Natural killer cell (primary cell): ENCODE data around the gene EBF3. TPM values are rescaled to one million over a fixed set of nuclear protein-coding genes. Genes with fewer than 3 reads are reported as not detected.

ENCODE experiments used
- ATAC-seq, 3 donors: fragments of 150-1000 bp in 2 of 3; fragments of 200-7000 bp in 1 of 3; cut with Tn5 transposase; 1 replicate in 1 of 3; 2 replicates in 2 of 3; pipeline ENCODE4 v1.10.0; 2021; ENCODE audit warnings: mild to moderate bottlenecking in 2 of 3, moderate library complexity in 2 of 3
- DNase-seq, 2 donors: peaks; one replicate each; pipeline versions ENCODE4 v3.0.0 to v3.0.0-alpha.2; 2013 to 2021; ENCODE audit warnings: mixed read lengths in 1 of 2
- H3K27ac ChIP-seq: one replicate; pipeline ENCODE4 v1.5.1; 2013; ENCODE audit warnings: mild to moderate bottlenecking, low read length
- H3K27me3 ChIP-seq: one replicate; pipeline ENCODE4 v1.6.1; 2013; ENCODE audit warnings: low read length; ENCODE audit not compliant: control insufficient read depth, insufficient read depth
- H3K36me3 ChIP-seq: one replicate; pipeline ENCODE4 v1.6.1; 2013; ENCODE audit warnings: low read length; ENCODE audit not compliant: control insufficient read depth, insufficient read depth
- H3K4me1 ChIP-seq: one replicate; pipeline ENCODE4 v1.6.1; 2013; ENCODE audit warnings: low read length; ENCODE audit not compliant: control insufficient read depth, insufficient read depth
- H3K4me3 ChIP-seq: one replicate; pipeline ENCODE4 v1.5.1; 2013; ENCODE audit warnings: low read length
- H3K9me3 ChIP-seq: one replicate; pipeline ENCODE4 v1.6.1; 2013; ENCODE audit warnings: low read length; ENCODE audit not compliant: control insufficient read depth, insufficient read depth
- H3K27ac Mint-ChIP-seq, 2 donors: one replicate each; pipeline ENCODE4 v1.8.0; 2022; ENCODE audit warnings: mild to moderate bottlenecking in 2 of 2, mixed read lengths in 2 of 2, moderate library complexity in 1 of 2
- H3K27me3 Mint-ChIP-seq, 2 donors: one replicate each; pipeline ENCODE4 v1.8.0; 2022; ENCODE audit warnings: low read depth in 2 of 2, mixed read lengths in 2 of 2
- H3K36me3 Mint-ChIP-seq: one replicate; pipeline ENCODE4 v1.8.0; 2022; ENCODE audit warnings: mixed read lengths
- H3K4me1 Mint-ChIP-seq, 2 donors: one replicate each; pipeline ENCODE4 v1.8.0; 2022; ENCODE audit warnings: mixed read lengths in 2 of 2
- H3K4me3 Mint-ChIP-seq: one replicate; pipeline ENCODE4 v1.8.0; 2022; ENCODE audit warnings: mild to moderate bottlenecking, moderate library complexity, mixed read lengths
- H3K9me3 Mint-ChIP-seq, 2 donors: one replicate each; pipeline ENCODE4 v1.8.0; 2022; ENCODE audit warnings: mixed read lengths in 2 of 2
- WGBS: methylation state at CpG from one replicate; pipeline ENCODE4 v1.1.7; 2013; ENCODE audit warnings: missing lambda C conversion rate; ENCODE audit not compliant: insufficient coverage; 5-methylcytosine and 5-hydroxymethylcytosine counted together
- intact Hi-C: fragments of 100-400 bp; cut with micrococcal nuclease; formaldehyde crosslinking; loops from one replicate; pipeline ENCODE4 v1.14.2; 2022
- total RNA-seq, 4 donors: library from RNA; stranded (reverse); fragments of 120-200 nt in 1 of 4; gene quantifications; one replicate each; pipeline versions ENCODE4 v1.2.3 to v1.2.4, GENCODE V29; 2013 to 2022
- TF ChIP-seq, protein P1 (sequence below): fragments of 200-600 bp; IDR thresholded peaks from one replicate; pipeline ENCODE4 v1.8.0; 2022; ENCODE audit warnings: antibody characterized with exemption

EBF3 gene
- total RNA-seq, 3 donors from 2014 or later (not counting 1 experiment from before 2014, with no cell fraction given): not detected

DNA sequence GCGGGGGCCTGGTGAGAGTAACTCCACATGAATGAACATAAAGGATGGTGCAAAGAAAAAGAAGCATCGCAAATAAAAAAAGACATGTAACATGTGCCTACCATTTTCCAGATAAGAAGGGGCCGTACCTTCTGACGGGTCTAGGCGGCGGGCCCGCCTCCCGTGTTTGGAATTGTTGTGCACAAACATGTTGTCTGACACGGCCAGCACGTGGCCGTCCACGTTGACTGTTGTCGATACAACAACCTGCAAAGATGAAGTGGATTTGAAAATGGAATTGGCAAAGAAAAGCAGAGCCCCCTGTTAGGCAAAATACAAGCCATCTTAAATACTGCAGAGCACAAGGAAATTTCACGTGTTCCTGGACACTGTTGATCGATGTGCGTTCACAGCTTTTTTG, 90.7 kb downstream of the EBF3 start:
- no peak for DNase-seq
- Histone ChIP-seq H3K4me1 (peaks cover 6% of the 10 kb centered on the region), H3K4me3 (no peak overlapping the region), H3K27me3 (no peaks in the 10 kb centered on the region), H3K9me3 (no peaks in the 10 kb centered on the region), H3K27ac (no peak overlapping the region), H3K36me3 (no peaks in the 10 kb centered on the region)
- intact Hi-C loops: no loop called here
- TF ChIP-seq, protein P1, sequence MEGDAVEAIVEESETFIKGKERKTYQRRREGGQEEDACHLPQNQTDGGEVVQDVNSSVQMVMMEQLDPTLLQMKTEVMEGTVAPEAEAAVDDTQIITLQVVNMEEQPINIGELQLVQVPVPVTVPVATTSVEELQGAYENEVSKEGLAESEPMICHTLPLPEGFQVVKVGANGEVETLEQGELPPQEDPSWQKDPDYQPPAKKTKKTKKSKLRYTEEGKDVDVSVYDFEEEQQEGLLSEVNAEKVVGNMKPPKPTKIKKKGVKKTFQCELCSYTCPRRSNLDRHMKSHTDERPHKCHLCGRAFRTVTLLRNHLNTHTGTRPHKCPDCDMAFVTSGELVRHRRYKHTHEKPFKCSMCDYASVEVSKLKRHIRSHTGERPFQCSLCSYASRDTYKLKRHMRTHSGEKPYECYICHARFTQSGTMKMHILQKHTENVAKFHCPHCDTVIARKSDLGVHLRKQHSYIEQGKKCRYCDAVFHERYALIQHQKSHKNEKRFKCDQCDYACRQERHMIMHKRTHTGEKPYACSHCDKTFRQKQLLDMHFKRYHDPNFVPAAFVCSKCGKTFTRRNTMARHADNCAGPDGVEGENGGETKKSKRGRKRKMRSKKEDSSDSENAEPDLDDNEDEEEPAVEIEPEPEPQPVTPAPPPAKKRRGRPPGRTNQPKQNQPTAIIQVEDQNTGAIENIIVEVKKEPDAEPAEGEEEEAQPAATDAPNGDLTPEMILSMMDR: no peak
- Mint-ChIP-seq H3K9me3 (no peaks in the 10 kb centered on the region), H3K4me3 (no peak overlapping the region), H3K36me3 (no peaks in the 10 kb centered on the region), H3K4me1 (peaks cover 7 to 9% of the 10 kb centered on the region in 2 donors), H3K27me3 (peaks cover 6 to 8% of the 10 kb centered on the region in 2 donors), H3K27ac (no peak overlapping the region)
- ATAC-seq: no peak
- WGBS: 96% methylated on average over 14 of the region's 16 CpGs

DNA sequence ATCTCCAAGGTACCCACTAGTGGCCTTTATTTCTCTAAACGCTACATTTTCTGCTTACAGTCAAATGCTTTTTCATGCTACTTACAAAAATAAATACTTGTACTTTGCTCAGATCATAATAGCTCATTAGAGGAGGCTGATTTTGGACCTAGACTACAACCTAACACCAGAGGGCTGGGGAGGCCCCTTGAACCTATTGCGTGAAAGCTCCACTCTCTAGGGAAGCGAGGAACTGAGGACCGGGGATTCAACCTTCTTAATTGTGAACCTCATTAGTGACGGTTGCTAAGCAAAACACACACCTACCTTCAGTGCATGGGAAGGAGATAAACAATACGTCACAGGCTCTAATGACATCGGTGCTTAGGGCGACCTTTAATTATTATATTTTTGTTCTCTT, 92.1 kb downstream of the EBF3 start:
- Histone ChIP-seq H3K27me3 (no peaks in the 10 kb centered on the region), H3K27ac (no peak overlapping the region), H3K36me3 (no peaks in the 10 kb centered on the region), H3K4me1 (peaks cover 6% of the 10 kb centered on the region), H3K9me3 (no peaks in the 10 kb centered on the region), H3K4me3 (no peak overlapping the region)
- no peaks in the 10 kb centered on the region for H3K9me3 Mint-ChIP-seq
- TF ChIP-seq, protein P1: no peak
- DNase-seq: no peak
- peaks cover 6 to 8% of the 10 kb centered on the region in 2 donors for H3K27me3 Mint-ChIP-seq
- intact Hi-C loops: no loop called here
- H3K27ac Mint-ChIP-seq: no peak overlapping the region
- H3K4me1 Mint-ChIP-seq: peaks cover 7 to 9% of the 10 kb centered on the region in 2 donors
- no peak for ATAC-seq
- no peak overlapping the region for H3K4me3 Mint-ChIP-seq
- no peaks in the 10 kb centered on the region for H3K36me3 Mint-ChIP-seq
- 80% methylated on average over 5 of the region's 8 CpGs for WGBS

DNA sequence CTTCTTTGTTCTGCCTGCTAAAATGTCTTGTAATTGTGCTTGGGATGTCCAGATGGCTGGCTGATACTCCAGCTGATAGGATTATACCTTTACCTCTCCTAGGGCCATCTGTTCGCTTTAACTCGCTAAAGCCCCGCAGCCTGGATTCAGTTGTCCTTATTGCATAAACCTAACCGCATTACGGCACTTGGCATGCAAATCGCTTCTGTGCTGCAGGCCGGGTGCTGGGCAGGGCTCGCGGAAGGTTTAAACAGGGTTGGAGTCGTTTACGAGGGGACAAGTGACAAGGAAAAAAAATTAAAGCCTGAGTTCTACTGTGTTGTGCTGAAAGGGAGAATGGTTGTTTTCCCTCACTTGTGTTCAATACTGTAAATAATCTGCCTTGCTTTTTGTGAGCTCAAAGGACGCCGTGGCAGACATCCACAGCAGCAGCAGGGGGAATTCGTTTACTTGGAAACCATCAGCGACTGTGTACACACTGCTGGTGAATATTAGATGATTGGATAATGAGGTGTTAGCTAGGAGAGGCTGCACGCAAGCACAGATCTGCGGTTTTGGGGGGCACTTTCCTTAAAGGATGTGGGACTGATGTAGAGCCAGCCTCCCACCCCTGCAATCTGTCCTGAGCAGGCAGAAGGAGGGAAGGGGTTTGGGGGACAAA, 93.0 kb downstream of the EBF3 start:
- 28% methylated on average over 17 of the region's 17 CpGs for WGBS

More for the DNA sequence above, 93.0 kb downstream of the EBF3 start:
- Histone ChIP-seq H3K4me3 (no peak overlapping the region), H3K27ac (no peak overlapping the region), H3K27me3 (no peaks in the 10 kb centered on the region), H3K9me3 (no peaks in the 10 kb centered on the region), H3K4me1 (peaks cover 6% of the 10 kb centered on the region), H3K36me3 (no peaks in the 10 kb centered on the region)
- no peak for DNase-seq
- H3K27ac Mint-ChIP-seq: no peak overlapping the region
- no peaks in the 10 kb centered on the region for H3K36me3 Mint-ChIP-seq
- no peak for ATAC-seq
- H3K27me3 Mint-ChIP-seq: peaks cover 6 to 8% of the 10 kb centered on the region in 2 donors
- no peaks in the 10 kb centered on the region for H3K9me3 Mint-ChIP-seq
- no peak overlapping the region for H3K4me3 Mint-ChIP-seq
- intact Hi-C loops: no loop called here
- H3K4me1 Mint-ChIP-seq: peaks cover 7 to 9% of the 10 kb centered on the region in 2 donors
- TF ChIP-seq, protein P1: no peak
